Activated T-helper 2 cell treated with anti-CD3 and anti-CD28 coated beads, Interferon-gamma antibody, Interleukin-2, Interleukin-4, amounts not matched to agents 10 μg/mL and 5 μg/mL and 100 μg/mL, durations not matched to agents 14 hours and 24 hours and 36 hours (primary cell): ENCODE measurements around the gene DGKA. TPM values are rescaled to one million over a fixed set of nuclear protein-coding genes. Genes with fewer than 3 reads are reported as not detected.
"Not testable (repeated sequence)": the region's sequence is repeated elsewhere in the genome, so short reads cannot be mapped to it uniquely, and the experiment has no call there.

Source experiments
- DNase-seq: peaks from one replicate; pipeline ENCODE4 v3.0.0; 2021; ENCODE audit warnings: low spot score
- H3K27ac Mint-ChIP-seq: one replicate; pipeline ENCODE4 v1.8.0; 2021; ENCODE audit warnings: mixed read lengths
- H3K27me3 Mint-ChIP-seq: one replicate; pipeline ENCODE4 v1.8.0; 2021; ENCODE audit warnings: low read depth, mixed read lengths
- H3K36me3 Mint-ChIP-seq: one replicate; pipeline ENCODE4 v1.8.0; 2021; ENCODE audit warnings: low read depth, mixed read lengths
- H3K4me1 Mint-ChIP-seq: one replicate; pipeline ENCODE4 v1.8.0; 2021; ENCODE audit warnings: low read depth, mixed read lengths
- H3K4me3 Mint-ChIP-seq: one replicate; pipeline ENCODE4 v1.8.0; 2021; ENCODE audit warnings: low read depth, mild to moderate bottlenecking, moderate library complexity, mixed read lengths
- H3K9me3 Mint-ChIP-seq: one replicate; pipeline ENCODE4 v1.8.0; 2021; ENCODE audit warnings: mixed read lengths
- intact Hi-C: fragments of 100-400 bp; cut with micrococcal nuclease; formaldehyde crosslinking; loops from one replicate; pipeline ENCODE4 v1.15.1; 2023
- total RNA-seq: library from RNA; stranded (reverse); gene quantifications from 2 replicates; pipeline ENCODE4 v1.2.3, GENCODE V29; 2022

Gene DGKA
- total RNA-seq, 1 donor from 2014 or later, result 218 TPM

GRCh38 chr12:55923648-55924047 is 7.3 kb upstream of the DGKA start:
- H3K27me3 Mint-ChIP-seq, H3K27ac Mint-ChIP-seq, H3K4me3 Mint-ChIP-seq, DNase-seq, H3K9me3 Mint-ChIP-seq: not testable (repeated sequence)
- peaks cover 44% of the 10 kb centered on the region for H3K4me1 Mint-ChIP-seq
- intact Hi-C loops, result loop anchor here (10.0 kb wide), 1 partner anchor 711 kb away; the partner anchor contains the start of gene BAZ2A
- peaks cover 55% of the 10 kb centered on the region for H3K36me3 Mint-ChIP-seq

GRCh38 chr12:55925371-55925770 is 5.6 kb upstream of the DGKA start:
- Mint-ChIP-seq H3K36me3 (peaks cover 54% of the 10 kb centered on the region), H3K4me1 (peaks cover 56% of the 10 kb centered on the region)
- no peak for DNase-seq

GRCh38 chr12:55925870-55926737 is 4.9 kb upstream of the DGKA start:
- Mint-ChIP-seq H3K9me3 (no peaks in the 10 kb centered on the region), H3K27ac (peak overlapping the region; percentile 91), H3K4me1 (peaks cover 57% of the 10 kb centered on the region), H3K4me3 (peak overlapping the region; percentile 99), H3K36me3 (peaks cover 53% of the 10 kb centered on the region), H3K27me3 (no peaks in the 10 kb centered on the region)
- DNase-seq, result no peak
- intact Hi-C loops, result loop anchor here (2.0 to 10.0 kb wide), 2 partner anchors 15 to 709 kb away; partner anchors contain the start of gene BAZ2A

More at GRCh38 chr12:55925371-55925770, 5.6 kb upstream of the DGKA start:
- Mint-ChIP-seq H3K27me3 (no peaks in the 10 kb centered on the region), H3K9me3 (no peaks in the 10 kb centered on the region), H3K27ac (peak overlapping the region; percentile 91), H3K4me3 (peak overlapping the region; percentile 99)
- intact Hi-C loops, result loop anchor here (10.0 kb wide), 1 partner anchor 709 kb away; the partner anchor contains the start of gene BAZ2A

GRCh38 chr12:55926738-55927587 is 4.0 kb upstream of the DGKA start:
- peak overlapping the region; percentile 91 for H3K27ac Mint-ChIP-seq
- peak; percentile 88 for DNase-seq
- intact Hi-C loops, result loop anchor here (1.0 to 10.0 kb wide), 5 partner anchors 14 to 708 kb away; partner anchors contain the start of genes BAZ2A, DNAJC14, PA2G4 and SARNP
- H3K27me3 Mint-ChIP-seq, result no peaks in the 10 kb centered on the region
- no peaks in the 10 kb centered on the region for H3K9me3 Mint-ChIP-seq
- peaks cover 53% of the 10 kb centered on the region for H3K4me1 Mint-ChIP-seq
- peak overlapping the region; percentile 99 for H3K4me3 Mint-ChIP-seq
- H3K36me3 Mint-ChIP-seq, result peaks cover 51% of the 10 kb centered on the region

GRCh38 chr12:55927588-55928502 is 3.1 kb upstream of the DGKA start, which contains the start of gene PYM1:
TSS of gene PYM1 (minus strand) at chr12:55927894. CDS start at chr12:55927761, 133 bp downstream.
- peaks cover 50% of the 10 kb centered on the region for H3K4me1 Mint-ChIP-seq
- intact Hi-C loops, result loop anchor here (1.0 to 10.0 kb wide), 6 partner anchors 13 to 707 kb away; partner anchors contain the start of genes BAZ2A, DNAJC14, PA2G4 and SARNP
- H3K27me3 Mint-ChIP-seq, result no peaks in the 10 kb centered on the region
- peak within 1 kb of the TSS; percentile 98 for H3K27ac Mint-ChIP-seq
- H3K36me3 Mint-ChIP-seq, result peaks cover 48% of the 10 kb centered on the region
- peak; percentile 72 for DNase-seq
- H3K4me3 Mint-ChIP-seq, result peak within 1 kb of the TSS; percentile 99
- no peaks in the 10 kb centered on the region for H3K9me3 Mint-ChIP-seq

GRCh38 chr12:55929306-55929791 is 1.6 kb upstream of the DGKA start:
- DNase-seq, result peak; percentile 86
- Mint-ChIP-seq H3K27me3 (no peaks in the 10 kb centered on the region), H3K4me3 (peak overlapping the region; percentile 99), H3K27ac (peak overlapping the region; percentile 98), H3K4me1 (peaks cover 54% of the 10 kb centered on the region), H3K36me3 (peaks cover 49% of the 10 kb centered on the region), H3K9me3 (no peaks in the 10 kb centered on the region)
- intact Hi-C loops, result loop anchor here (1.0 to 10.0 kb wide), 4 partner anchors 112 to 705 kb away; partner anchors contain the start of genes BAZ2A, RPS26 and ZC3H10

- no peak for DNase-seq
- Mint-ChIP-seq H3K9me3 (no peaks in the 10 kb centered on the region), H3K4me1 (peaks cover 54% of the 10 kb centered on the region), H3K27me3 (no peaks in the 10 kb centered on the region), H3K4me3 (peak overlapping the region; percentile 99), H3K36me3 (peaks cover 44% of the 10 kb centered on the region), H3K27ac (peak overlapping the region; percentile 98)
- intact Hi-C loops, result loop anchor here (1.0 to 5.0 kb wide), 3 partner anchors 9 to 949 kb away; partner anchors contain the start of genes SUOX and TESPA1
Measured at GRCh38 chr12:55931317-55931779, 386 bp downstream of the DGKA start.

GRCh38 chr12:55931780-55932550 is 1.0 kb downstream of the DGKA start:
- H3K9me3 Mint-ChIP-seq, result no peaks in the 10 kb centered on the region
- peaks cover 57% of the 10 kb centered on the region for H3K4me1 Mint-ChIP-seq
- H3K4me3 Mint-ChIP-seq, result peak overlapping the region; percentile 99
- no peak for DNase-seq
- peaks cover 45% of the 10 kb centered on the region for H3K36me3 Mint-ChIP-seq
- intact Hi-C loops, result loop anchor here (1.0 to 5.0 kb wide), 3 partner anchors 8 to 950 kb away; partner anchors contain the start of genes SUOX and TESPA1
- H3K27ac Mint-ChIP-seq, result peak overlapping the region; percentile 98
- no peaks in the 10 kb centered on the region for H3K27me3 Mint-ChIP-seq

GRCh38 chr12:55932551-55932910 is 1.6 kb downstream of the DGKA start:
- Mint-ChIP-seq H3K9me3 (no peaks in the 10 kb centered on the region), H3K36me3 (peaks cover 48% of the 10 kb centered on the region), H3K27ac (peak overlapping the region; percentile 81), H3K27me3 (no peaks in the 10 kb centered on the region), H3K4me1 (peaks cover 62% of the 10 kb centered on the region), H3K4me3 (peak overlapping the region; percentile 99)
- DNase-seq, result no peak
- intact Hi-C loops, result loop anchor here (5.0 kb wide), 1 partner anchor 950 kb away; the partner anchor contains the start of gene TESPA1

GRCh38 chr12:55933169-55933798 is 2.3 kb downstream of the DGKA start:
- peaks cover 56% of the 10 kb centered on the region for H3K36me3 Mint-ChIP-seq
- intact Hi-C loops, result loop anchor here (5.0 kb wide), 1 partner anchor 951 kb away; the partner anchor contains the start of gene TESPA1
- no peaks in the 10 kb centered on the region for H3K9me3 Mint-ChIP-seq
- H3K27me3 Mint-ChIP-seq, result no peaks in the 10 kb centered on the region
- H3K4me1 Mint-ChIP-seq, result peaks cover 62% of the 10 kb centered on the region
- H3K4me3 Mint-ChIP-seq, result peak overlapping the region; percentile 99
- H3K27ac Mint-ChIP-seq, result peak overlapping the region; percentile 81
- DNase-seq, result no peak
